Endodermal cell (in vitro differentiated cells): ENCODE results near the gene FAM13A. TPM values are rescaled to one million over a fixed set of nuclear protein-coding genes. Genes with fewer than 3 reads are reported as not detected.

Experiments
- DNase-seq: peaks from one replicate; pipeline ENCODE4 v3.0.0-alpha.2; 2017
- H3K27ac ChIP-seq: 2 replicates; pipeline ENCODE4 v1.5.1; 2013; ENCODE audit warnings: mild to moderate bottlenecking, low read depth, low read length, moderate library complexity
- H3K27me3 ChIP-seq: 2 replicates; pipeline ENCODE4 v1.6.1; 2013; ENCODE audit warnings: mild to moderate bottlenecking, low read length, moderate library complexity; ENCODE audit not compliant: insufficient read depth, control insufficient read depth, poor library complexity, severe bottlenecking
- H3K36me3 ChIP-seq: 2 replicates; pipeline ENCODE4 v1.7.0; 2013; ENCODE audit warnings: mild to moderate bottlenecking, low read length, moderate library complexity; ENCODE audit not compliant: control insufficient read depth, insufficient read depth
- H3K4me1 ChIP-seq: one replicate; pipeline ENCODE4 v1.7.0; 2013; ENCODE audit warnings: low read length; ENCODE audit not compliant: control insufficient read depth, insufficient read depth
- H3K4me3 ChIP-seq: 2 replicates; pipeline ENCODE4 v1.5.1; 2013; ENCODE audit warnings: mild to moderate bottlenecking, low read length, moderate library complexity
- H3K9ac ChIP-seq: 2 replicates; pipeline ENCODE4 v1.6.1; 2013; ENCODE audit warnings: mild to moderate bottlenecking, low read length, moderate library complexity; ENCODE audit not compliant: poor library complexity, severe bottlenecking; ENCODE audit errors: extremely low read depth
- H3K9me3 ChIP-seq: 2 replicates; pipeline ENCODE4 v1.6.1; 2013; ENCODE audit warnings: mild to moderate bottlenecking, low read length, moderate library complexity; ENCODE audit not compliant: control insufficient read depth
- H3K27ac Mint-ChIP-seq: 2 replicates; pipeline ENCODE4 v1.8.0; 2020; ENCODE audit warnings: mixed read lengths
- H3K27me3 Mint-ChIP-seq: 2 replicates; pipeline ENCODE4 v1.8.0; 2021; ENCODE audit warnings: mild to moderate bottlenecking, mixed read lengths; ENCODE audit not compliant: insufficient read depth
- H3K36me3 Mint-ChIP-seq: 2 replicates; pipeline ENCODE4 v1.8.0; 2020; ENCODE audit warnings: low read depth, mixed read lengths
- H3K4me1 Mint-ChIP-seq: 2 replicates; pipeline ENCODE4 v1.8.0; 2020; ENCODE audit warnings: mixed read lengths
- H3K4me3 Mint-ChIP-seq: 2 replicates; pipeline ENCODE4 v1.8.0; 2020; ENCODE audit warnings: mild to moderate bottlenecking, moderate library complexity, mixed read lengths
- H3K9me3 Mint-ChIP-seq: 2 replicates; pipeline ENCODE4 v1.8.0; 2020; ENCODE audit warnings: mild to moderate bottlenecking, mixed read lengths
- CTCF ChIP-seq: fragments of 200-600 bp; sonication (generic); conservative IDR thresholded peaks from 2 replicates; pipeline ENCODE4 v1.5.0; 2021; ENCODE audit warnings: antibody characterized with exemption, mild to moderate bottlenecking
- WGBS, 2 experiments: methylation state at CpG; one replicate each; pipeline versions ENCODE4 v1.1.5 to v1.1.7; 2013; ENCODE audit warnings: missing lambda C conversion rate in 2 of 2, mixed read lengths in 1 of 2; ENCODE audit not compliant: insufficient coverage in 1 of 2, insufficient read length in 1 of 2; 5-methylcytosine and 5-hydroxymethylcytosine counted together
- total RNA-seq, 2 donors: library from RNA; stranded (reverse); fragmentation: NEBNext Ultra II Directional in 1 of 2; extraction: Animal tissue kit (Norgen Biotek cat#: 25700) in 1 of 2; gene quantifications; 2 replicates in 1 of 2; 3 replicates in 1 of 2; pipeline ENCODE4 v1.2.1, GENCODE V29; 2021

Gene FAM13A
- total RNA-seq, 2 donors from 2014 or later = 13.6 to 17.0 TPM

- Histone ChIP-seq H3K9ac (no peak overlapping the region), H3K27me3 (no peaks in the 10 kb centered on the region), H3K36me3 (no peaks in the 10 kb centered on the region), H3K4me1 (no peaks in the 10 kb centered on the region), H3K4me3 (no peak overlapping the region), H3K27ac (no peak overlapping the region), H3K9me3 (peaks cover 7% of the 10 kb centered on the region)
- TF ChIP-seq CTCF = no peak
- H3K4me3 Mint-ChIP-seq = no peak overlapping the region
- no peak overlapping the region for H3K27ac Mint-ChIP-seq
- no peak for DNase-seq
- WGBS, 2 experiments = no CpG with 5 or more reads among the region's 1 CpG
- peaks cover 10% of the 10 kb centered on the region for H3K4me1 Mint-ChIP-seq
- H3K27me3 Mint-ChIP-seq = no peaks in the 10 kb centered on the region
- H3K36me3 Mint-ChIP-seq = peaks cover 5% of the 10 kb centered on the region
- H3K9me3 Mint-ChIP-seq = peaks cover 7% of the 10 kb centered on the region
Observed at GRCh38 chr4:88865046-88865445, 191.9 kb downstream of the FAM13A start.

- 96% methylated on average over 1 of the region's 1 CpG; no CpG with 5 or more reads in 1 of the 2 experiments for WGBS, 2 experiments
- Mint-ChIP-seq H3K4me3 (no peak overlapping the region), H3K4me1 (peaks cover 6% of the 10 kb centered on the region), H3K36me3 (no peaks in the 10 kb centered on the region), H3K9me3 (no peaks in the 10 kb centered on the region), H3K27me3 (no peaks in the 10 kb centered on the region), H3K27ac (no peak overlapping the region)
- Histone ChIP-seq H3K27me3 (no peaks in the 10 kb centered on the region), H3K4me1 (no peaks in the 10 kb centered on the region), H3K36me3 (no peaks in the 10 kb centered on the region), H3K9ac (no peak overlapping the region), H3K9me3 (no peaks in the 10 kb centered on the region), H3K27ac (no peak overlapping the region), H3K4me3 (no peak overlapping the region)
- TF ChIP-seq CTCF = no peak
- DNase-seq = no peak
Observed at GRCh38 chr4:88860586-88860985, 196.4 kb downstream of the FAM13A start.

- Mint-ChIP-seq H3K4me1 (peaks cover 6% of the 10 kb centered on the region), H3K27ac (no peak overlapping the region), H3K9me3 (no peaks in the 10 kb centered on the region), H3K36me3 (no peaks in the 10 kb centered on the region), H3K4me3 (no peak overlapping the region), H3K27me3 (no peaks in the 10 kb centered on the region)
- Histone ChIP-seq H3K4me3 (no peak overlapping the region), H3K9ac (no peak overlapping the region), H3K9me3 (no peaks in the 10 kb centered on the region), H3K36me3 (no peaks in the 10 kb centered on the region), H3K27ac (no peak overlapping the region), H3K4me1 (no peaks in the 10 kb centered on the region), H3K27me3 (no peaks in the 10 kb centered on the region)
- DNase-seq = no peak
- 89 to 100% methylated on average over 1 to 3 of the region's 3 CpGs for WGBS, 2 experiments
- no peak for TF ChIP-seq CTCF
Observed at GRCh38 chr4:88859191-88859812, 197.7 kb downstream of the FAM13A start.
